Left ventricle myocardium inferior (tissue), 1 donor: ENCODE results near the gene ARHGAP5. TPM values are rescaled to one million over a fixed set of nuclear protein-coding genes. Genes with fewer than 3 reads are reported as not detected.
A peak's percentile ranks its signal among the peaks of the same experiment; 100 is the strongest.

Experiments used
- DNase-seq: peaks from one replicate; pipeline ENCODE4 v3.0.0-alpha.2; 2020
- H3K27ac ChIP-seq: fragments of 200-600 bp; replicated peaks from 2 replicates; pipeline ENCODE4 v1.8.0; 2021
- H3K27me3 ChIP-seq: fragments of 200-600 bp; 2 replicates; pipeline ENCODE4 v1.8.0; 2021; ENCODE audit warnings: low read depth
- H3K36me3 ChIP-seq: fragments of 200-600 bp; 2 replicates; pipeline ENCODE4 v1.8.0; 2021
- H3K4me1 ChIP-seq: fragments of 200-600 bp; 2 replicates; pipeline ENCODE4 v1.8.0; 2021
- H3K4me3 ChIP-seq: fragments of 200-600 bp; 2 replicates; pipeline ENCODE4 v1.8.0; 2021; ENCODE audit warnings: mild to moderate bottlenecking, moderate library complexity
- H3K9me3 ChIP-seq: fragments of 200-600 bp; replicated peaks from 2 replicates; pipeline ENCODE4 v1.8.0; 2021
- intact Hi-C: fragments of 100-400 bp; cut with micrococcal nuclease; formaldehyde crosslinking; loops from one replicate; pipeline ENCODE4 v1.11.0; 2022
- total RNA-seq: library from RNA; stranded (reverse); fragmentation: NEBNext Ultra II Directional; extraction: Animal tissue kit (Norgen Biotek cat#: 25700); gene quantifications from one replicate; pipeline ENCODE4 v1.2.1, GENCODE V29; 2021
- TF ChIP-seq, protein P1 (sequence below): fragments of 200-600 bp; IDR thresholded peaks from 2 replicates; pipeline ENCODE4 v1.8.0; 2021; ENCODE audit warnings: antibody characterized with exemption, mild to moderate bottlenecking, borderline replicate concordance
- donor health status: DM: no; HTN: yes; CAD: no; lungs with severe emphysema.

Gene ARHGAP5
- total RNA-seq, 1 donor from 2014 or later: 238 TPM

DNA sequence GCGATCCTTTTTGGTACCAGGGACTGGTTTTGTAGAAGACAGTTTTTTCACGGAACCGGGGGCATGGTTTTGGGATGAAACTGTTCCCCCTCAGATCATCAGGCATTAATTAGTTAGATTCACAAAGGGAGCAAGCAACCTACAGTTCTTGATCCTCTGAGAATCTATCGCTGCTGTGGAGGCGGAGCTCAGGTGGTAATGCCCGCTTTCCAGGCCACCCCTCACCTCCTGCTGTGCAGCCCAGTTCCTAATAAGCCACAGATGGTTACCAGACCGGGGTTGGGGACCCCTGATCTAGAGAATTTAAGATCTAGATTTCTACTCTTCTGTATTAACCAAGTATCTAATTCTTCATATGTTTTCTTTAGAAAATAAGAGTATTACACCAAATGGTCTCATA, 4.8 kb downstream of the ARHGAP5 start:
- DNase-seq: no peak
- Histone ChIP-seq H3K27me3 (no peaks in the 10 kb centered on the region), H3K4me3 (no peak overlapping the region), H3K36me3 (no peaks in the 10 kb centered on the region), H3K27ac (peak overlapping the region; percentile 39), H3K4me1 (peaks cover 93% of the 10 kb centered on the region), H3K9me3 (no peaks in the 10 kb centered on the region)
- TF ChIP-seq, protein P1, sequence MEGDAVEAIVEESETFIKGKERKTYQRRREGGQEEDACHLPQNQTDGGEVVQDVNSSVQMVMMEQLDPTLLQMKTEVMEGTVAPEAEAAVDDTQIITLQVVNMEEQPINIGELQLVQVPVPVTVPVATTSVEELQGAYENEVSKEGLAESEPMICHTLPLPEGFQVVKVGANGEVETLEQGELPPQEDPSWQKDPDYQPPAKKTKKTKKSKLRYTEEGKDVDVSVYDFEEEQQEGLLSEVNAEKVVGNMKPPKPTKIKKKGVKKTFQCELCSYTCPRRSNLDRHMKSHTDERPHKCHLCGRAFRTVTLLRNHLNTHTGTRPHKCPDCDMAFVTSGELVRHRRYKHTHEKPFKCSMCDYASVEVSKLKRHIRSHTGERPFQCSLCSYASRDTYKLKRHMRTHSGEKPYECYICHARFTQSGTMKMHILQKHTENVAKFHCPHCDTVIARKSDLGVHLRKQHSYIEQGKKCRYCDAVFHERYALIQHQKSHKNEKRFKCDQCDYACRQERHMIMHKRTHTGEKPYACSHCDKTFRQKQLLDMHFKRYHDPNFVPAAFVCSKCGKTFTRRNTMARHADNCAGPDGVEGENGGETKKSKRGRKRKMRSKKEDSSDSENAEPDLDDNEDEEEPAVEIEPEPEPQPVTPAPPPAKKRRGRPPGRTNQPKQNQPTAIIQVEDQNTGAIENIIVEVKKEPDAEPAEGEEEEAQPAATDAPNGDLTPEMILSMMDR: no peak
- intact Hi-C loops: loop anchor here (10.0 kb wide), 1 partner anchor 393 kb away; no protein-coding TSS in a partner anchor

DNA sequence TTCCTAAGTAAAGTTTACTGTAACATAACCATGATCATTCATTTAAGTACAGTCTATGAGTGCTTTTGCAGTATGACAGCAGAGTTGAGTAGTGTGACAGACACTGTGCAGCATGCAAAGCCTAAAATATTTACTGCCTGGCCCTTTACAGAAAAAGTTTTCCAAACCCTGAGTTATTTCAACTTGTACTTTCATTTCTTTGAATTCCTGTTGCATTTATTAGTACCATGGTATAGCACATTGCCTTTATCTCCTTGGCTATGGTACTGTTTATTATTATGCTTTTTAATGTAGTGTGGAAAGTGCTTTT, 6.2 kb downstream of the ARHGAP5 start:
- H3K4me1 ChIP-seq: peaks cover 96% of the 10 kb centered on the region
- no peaks in the 10 kb centered on the region for H3K27me3 ChIP-seq
- H3K27ac ChIP-seq: peak overlapping the region; percentile 39
- intact Hi-C loops: loop anchor here (10.0 kb wide), 1 partner anchor 392 kb away; no protein-coding TSS in a partner anchor
- TF ChIP-seq, protein P1: no peak
- DNase-seq: no peak
- H3K36me3 ChIP-seq: no peaks in the 10 kb centered on the region
- no peak overlapping the region for H3K4me3 ChIP-seq
- no peaks in the 10 kb centered on the region for H3K9me3 ChIP-seq

DNA sequence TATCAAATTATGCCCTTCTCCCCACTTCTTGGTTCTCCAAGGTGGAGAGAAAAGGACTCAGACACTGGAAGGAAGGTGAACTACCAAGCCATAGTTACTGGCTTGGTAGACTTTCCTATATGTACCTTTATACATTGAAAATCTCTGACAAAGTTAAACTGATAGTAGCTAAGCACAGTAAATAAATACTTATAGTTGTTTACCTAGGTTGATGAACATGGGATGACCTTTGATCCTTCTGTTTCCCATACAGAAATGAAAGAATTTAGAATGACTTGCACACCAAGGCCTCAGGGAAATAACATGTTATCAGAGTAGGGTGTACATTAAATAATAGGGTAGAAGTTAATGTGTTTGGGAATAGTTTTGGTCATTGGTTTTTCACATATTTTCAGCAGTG, 6.7 kb downstream of the ARHGAP5 start:
- Histone ChIP-seq H3K4me3 (no peak overlapping the region), H3K4me1 (peaks cover 96% of the 10 kb centered on the region), H3K27ac (no peak overlapping the region), H3K36me3 (no peaks in the 10 kb centered on the region), H3K27me3 (no peaks in the 10 kb centered on the region), H3K9me3 (no peaks in the 10 kb centered on the region)
- DNase-seq: no peak
- TF ChIP-seq, protein P1: no peak
- intact Hi-C loops: loop anchor here (10.0 kb wide), 1 partner anchor 391 kb away; no protein-coding TSS in a partner anchor

DNA sequence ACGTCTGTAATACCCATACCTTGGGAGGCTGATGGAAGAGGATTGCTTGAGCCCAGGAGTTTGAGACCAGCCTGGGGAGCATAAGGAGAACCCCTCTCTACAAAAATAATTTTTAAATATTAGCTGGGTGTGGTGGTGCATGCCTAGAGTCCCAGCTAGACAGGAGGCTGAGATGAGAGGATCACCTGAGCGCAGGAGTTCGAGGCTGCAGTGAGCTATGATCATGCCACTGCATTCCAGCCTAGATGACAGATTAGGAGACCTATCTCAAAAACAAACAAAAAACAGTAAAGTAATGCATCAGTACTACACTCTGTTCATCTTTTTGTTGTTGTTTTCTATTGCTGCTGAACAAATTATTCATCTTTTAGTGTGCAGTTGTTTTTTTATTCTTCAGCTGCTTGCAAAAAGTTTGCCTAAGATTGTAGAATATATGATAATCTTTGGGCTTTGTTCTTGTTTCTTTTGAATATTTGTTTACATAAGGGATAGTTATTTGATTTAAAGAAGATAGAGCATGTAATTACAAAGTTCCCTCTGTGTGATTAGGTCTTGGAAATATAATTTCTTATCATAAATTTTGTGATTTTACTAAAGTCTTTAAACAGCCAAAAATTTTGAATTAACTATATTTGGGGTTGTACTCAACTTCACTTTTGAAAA, 8.2 kb downstream of the ARHGAP5 start:
- peaks cover 94% of the 10 kb centered on the region for H3K4me1 ChIP-seq

DNA sequence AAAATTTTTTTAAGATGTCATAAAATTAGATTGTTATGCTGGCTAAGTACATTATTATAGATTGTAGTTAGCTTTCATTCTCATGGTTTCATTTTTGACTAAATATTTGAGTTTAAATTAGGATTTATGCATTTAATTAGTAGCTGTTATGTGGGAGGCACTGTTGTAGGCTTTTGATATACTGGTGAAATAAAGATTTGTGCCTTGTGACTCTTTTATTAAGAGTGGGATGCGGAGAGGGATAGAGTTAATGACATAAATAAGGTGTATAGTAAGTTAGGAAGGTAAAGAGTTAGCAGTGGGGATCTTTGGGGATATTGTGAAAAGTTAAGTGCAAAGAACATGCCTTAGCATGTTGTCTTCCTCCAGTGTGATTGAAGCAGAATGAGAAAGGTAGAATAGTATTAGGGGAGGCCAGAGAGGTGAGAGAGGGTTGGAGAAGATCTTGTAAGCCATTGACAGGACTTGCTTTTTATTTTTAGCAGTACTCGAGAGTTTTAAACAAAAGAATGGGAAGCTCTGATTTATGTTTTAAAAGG, 8.8 kb downstream of the ARHGAP5 start:
- intact Hi-C loops: loop anchor here (10.0 kb wide), 1 partner anchor 389 kb away; no protein-coding TSS in a partner anchor
- H3K36me3 ChIP-seq: peaks cover 7% of the 10 kb centered on the region

More for the DNA sequence above, 8.2 kb downstream of the ARHGAP5 start:
- H3K27me3 ChIP-seq: no peaks in the 10 kb centered on the region
- peaks cover 1% of the 10 kb centered on the region for H3K36me3 ChIP-seq
- H3K9me3 ChIP-seq: no peaks in the 10 kb centered on the region
- TF ChIP-seq, protein P1: no peak
- H3K4me3 ChIP-seq: no peak overlapping the region
- H3K27ac ChIP-seq: no peak overlapping the region
- intact Hi-C loops: loop anchor here (10.0 kb wide), 1 partner anchor 389 kb away; no protein-coding TSS in a partner anchor
- no peak for DNase-seq

More for the DNA sequence above, 8.8 kb downstream of the ARHGAP5 start:
- DNase-seq: no peak
- Histone ChIP-seq H3K4me1 (peaks cover 88% of the 10 kb centered on the region), H3K4me3 (no peak overlapping the region), H3K27ac (no peak overlapping the region), H3K27me3 (no peaks in the 10 kb centered on the region), H3K9me3 (no peaks in the 10 kb centered on the region)
- TF ChIP-seq, protein P1: no peak
